Fibroblast of skin of left quadriceps (primary cell): Measurements from ENCODE around the gene MRC1.

ENCODE experiments used
- DNase-seq, 2 experiments: peaks; one replicate each; pipeline ENCODE4 v3.0.0-alpha.2; 2013; ENCODE audit warnings: low read depth in 2 of 2

MRC1 gene

DNA sequence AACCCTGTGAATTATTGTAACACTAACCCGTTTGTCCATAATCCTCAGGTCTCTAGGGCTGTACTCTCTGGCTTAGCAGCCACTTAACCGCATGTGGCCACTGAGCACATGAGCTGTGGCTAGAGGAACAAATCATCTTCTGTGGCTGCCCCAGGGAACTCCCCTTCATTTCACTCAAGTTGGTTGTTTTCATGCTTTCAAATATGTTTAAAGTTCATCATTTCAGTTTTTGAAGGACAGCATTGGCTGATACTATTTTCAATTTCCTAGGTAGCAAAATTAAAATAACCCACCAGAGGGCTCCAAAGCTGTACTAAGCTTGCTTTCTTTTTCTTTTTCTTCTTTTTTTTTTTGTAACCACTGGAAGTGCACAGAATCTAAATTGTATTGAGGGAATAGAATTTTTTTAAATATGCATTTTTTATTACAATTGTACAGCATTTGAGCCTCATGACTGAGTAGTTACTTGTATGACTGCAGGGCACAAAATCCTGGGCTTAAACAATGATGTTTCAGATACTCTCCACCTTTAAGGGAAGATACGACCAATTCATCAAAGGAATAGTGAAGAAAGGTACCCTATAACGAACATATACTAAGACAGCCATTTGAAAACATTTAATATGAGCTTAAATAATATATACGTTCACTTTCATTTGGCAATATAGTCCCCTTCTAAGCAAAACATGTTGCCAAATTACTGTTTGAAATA is 38.6 kb downstream of the MRC1 start:
- DNase-seq = no peak

DNA sequence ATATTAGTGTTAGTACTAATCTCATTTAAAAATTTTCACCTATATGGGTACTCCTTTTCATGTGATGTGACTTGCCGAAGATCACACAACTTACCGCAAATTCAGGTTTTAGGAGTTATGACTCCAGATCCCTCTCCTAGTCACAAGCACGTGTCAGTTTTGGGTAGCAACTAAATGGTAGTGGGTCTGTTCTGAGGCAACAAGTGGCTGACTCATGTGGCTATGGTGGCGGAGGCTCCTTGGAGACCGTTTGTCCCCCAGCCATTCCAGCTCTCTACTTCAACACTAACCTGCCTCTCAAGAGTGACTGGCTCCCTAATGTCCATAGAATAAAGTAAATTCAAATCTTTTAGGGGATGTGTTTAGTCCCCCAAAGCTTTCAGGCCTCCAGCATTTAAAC is 39.5 kb downstream of the MRC1 start:
- no peak for DNase-seq

GRCh38 chr10:17850501-17850900 is 41.4 kb downstream of the MRC1 start:
- no peak for DNase-seq

DNA sequence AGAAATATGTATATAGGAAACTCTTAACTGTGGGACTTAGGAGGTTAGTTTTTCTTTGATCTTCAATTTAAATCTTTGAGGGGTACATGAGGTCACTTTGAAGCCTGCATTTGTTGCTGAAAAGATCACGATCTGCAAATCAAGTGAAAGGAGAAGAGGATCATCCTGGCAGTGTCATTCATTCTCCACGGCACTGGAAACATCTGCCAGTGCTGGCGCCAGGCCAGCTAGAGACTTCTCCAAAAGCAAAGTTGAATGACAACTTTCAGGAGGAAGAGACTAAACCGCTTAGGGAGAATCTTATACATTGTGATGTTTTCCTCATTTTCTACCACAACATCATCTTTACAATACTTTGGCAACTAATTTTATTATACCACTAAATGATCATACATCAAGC is 42.5 kb downstream of the MRC1 start:
- DNase-seq = no peak

GRCh38 chr10:17854044-17854652 is 45.0 kb downstream of the MRC1 start:
- no peak for DNase-seq

- no peak for DNase-seq
Observed at GRCh38 chr10:17857040-17857439, 47.9 kb downstream of the MRC1 start.

GRCh38 chr10:17859492-17860156 is 50.5 kb downstream of the MRC1 start:
- no peak for DNase-seq

GRCh38 chr10:17861760-17862159 is 52.6 kb downstream of the MRC1 start:
- DNase-seq = no peak

DNA sequence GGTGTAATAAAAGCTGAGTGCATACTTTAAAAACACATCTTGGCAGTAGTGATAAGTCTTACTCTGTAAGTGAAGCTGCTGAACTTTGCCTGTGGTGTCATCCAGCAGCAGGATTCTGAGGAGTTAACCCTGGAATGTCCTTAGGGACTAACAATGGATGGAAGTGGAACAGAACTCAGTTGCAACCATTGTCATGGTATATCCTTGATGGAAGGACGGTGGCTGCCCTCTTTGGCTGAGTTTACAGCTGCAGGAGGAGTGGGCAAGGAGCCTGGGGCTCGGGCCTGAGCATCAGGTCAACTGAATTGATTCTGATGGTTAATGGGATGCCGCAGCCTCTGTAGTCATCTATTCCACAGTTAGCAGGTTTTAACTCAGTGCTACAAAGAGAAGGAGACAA is 56.2 kb downstream of the MRC1 start:
- no peak for DNase-seq

GRCh38 chr10:17866346-17866745 is 57.2 kb downstream of the MRC1 start:
- no peak for DNase-seq

- no peak for DNase-seq
Observed at GRCh38 chr10:17867056-17867455, 57.9 kb downstream of the MRC1 start.

- no peak for DNase-seq
Observed at GRCh38 chr10:17871036-17871435, 61.9 kb downstream of the MRC1 start.

GRCh38 chr10:17872191-17873091 is 63.3 kb downstream of the MRC1 start:
- DNase-seq = no peak

DNA sequence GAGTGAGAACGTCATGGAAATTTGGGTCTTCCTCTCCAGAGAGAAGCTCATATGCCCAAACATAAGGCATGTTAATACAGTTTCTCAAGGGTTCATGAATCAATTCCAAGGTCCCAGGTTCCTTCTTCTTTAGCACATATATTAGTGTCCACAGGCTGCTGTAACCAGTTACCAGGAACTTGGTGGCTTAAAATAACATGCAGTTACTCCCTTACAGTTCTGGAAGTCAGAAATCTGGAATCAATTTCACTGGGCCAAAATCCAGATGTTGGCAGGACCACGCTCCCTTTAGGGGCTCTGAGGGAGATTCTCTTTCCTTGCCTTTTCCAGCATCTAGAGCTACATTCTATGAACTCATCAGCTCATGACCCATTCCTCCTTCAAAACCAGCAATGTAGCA is 64.8 kb downstream of the MRC1 start:
- DNase-seq = no peak

DNA sequence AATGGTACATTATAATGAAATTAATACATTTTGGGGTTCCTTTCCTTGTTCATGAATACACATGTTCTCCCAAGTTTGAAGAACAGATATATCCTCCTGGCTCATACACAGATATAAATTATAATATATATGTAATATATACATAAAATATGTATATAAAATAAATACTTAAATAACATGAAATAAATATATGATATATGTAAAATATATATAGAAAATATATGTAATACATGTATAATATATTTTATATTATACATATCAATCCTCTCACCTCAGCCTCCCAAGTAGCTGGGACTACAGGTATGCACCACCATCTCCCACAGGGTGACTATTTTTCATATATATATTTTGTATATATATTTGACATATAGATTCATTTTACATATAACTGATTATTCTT is 68.0 kb downstream of the MRC1 start:
- DNase-seq = no peak

DNA sequence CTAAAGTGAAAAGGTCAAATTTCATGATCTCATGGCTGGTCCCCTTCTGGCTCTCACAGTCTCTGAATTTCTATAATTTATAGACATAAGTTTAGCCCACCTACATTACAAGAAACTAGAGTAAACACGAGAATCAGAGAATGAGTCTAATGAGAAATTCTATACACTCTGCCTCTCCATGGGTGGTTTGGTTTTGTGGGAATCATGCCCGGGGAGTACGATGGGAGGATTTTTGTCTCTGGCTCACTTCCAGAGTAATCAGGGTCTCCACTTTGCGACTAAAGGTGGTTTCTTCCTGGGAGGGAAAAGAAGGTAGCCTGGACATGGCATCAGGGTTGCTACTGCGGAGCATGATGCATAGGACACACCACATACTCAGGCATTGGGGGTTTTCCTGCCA is 69.7 kb downstream of the MRC1 start:
- no peak for DNase-seq

- DNase-seq = peak; percentile 29
Observed at GRCh38 chr10:17880601-17881000, 71.5 kb downstream of the MRC1 start.

DNA sequence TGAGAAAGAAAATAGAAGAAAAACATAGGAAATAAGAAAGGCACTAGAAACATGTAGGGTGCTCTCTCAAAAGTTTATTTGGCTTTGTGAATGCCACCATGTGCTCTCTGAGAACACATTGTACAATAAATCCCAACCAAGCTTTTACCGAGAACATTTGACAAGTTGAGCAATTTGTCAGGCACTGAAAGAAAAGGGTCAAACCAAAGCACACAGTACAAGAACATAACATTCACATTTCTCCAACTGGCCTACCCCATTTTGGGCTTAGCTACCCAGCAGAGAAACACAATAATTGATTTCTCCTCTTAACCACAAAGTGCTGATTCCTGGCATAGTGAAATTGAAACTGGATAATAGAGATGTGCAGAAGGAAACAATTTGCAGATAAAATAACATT is 73.4 kb downstream of the MRC1 start:
- no peak for DNase-seq

DNA sequence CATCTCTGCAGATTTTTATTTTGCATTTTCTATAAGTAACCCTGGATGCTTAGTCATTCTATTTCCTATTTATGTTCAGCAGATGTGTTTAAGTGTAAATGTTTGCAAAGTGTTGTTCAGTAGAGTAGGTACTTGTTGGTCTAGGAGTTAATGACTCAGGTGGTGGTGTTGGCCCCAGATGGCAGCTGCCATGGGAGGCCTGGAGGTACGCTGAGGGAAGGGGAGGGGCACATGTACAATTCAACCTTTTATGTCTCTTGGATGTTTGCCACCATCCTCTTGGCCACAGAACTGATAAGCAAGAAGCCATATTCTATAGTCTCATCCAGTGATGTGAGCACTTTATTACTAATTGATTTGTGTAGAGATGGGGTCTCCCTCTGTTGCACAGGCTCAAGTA is 74.5 kb downstream of the MRC1 start:
- no peak for DNase-seq

DNA sequence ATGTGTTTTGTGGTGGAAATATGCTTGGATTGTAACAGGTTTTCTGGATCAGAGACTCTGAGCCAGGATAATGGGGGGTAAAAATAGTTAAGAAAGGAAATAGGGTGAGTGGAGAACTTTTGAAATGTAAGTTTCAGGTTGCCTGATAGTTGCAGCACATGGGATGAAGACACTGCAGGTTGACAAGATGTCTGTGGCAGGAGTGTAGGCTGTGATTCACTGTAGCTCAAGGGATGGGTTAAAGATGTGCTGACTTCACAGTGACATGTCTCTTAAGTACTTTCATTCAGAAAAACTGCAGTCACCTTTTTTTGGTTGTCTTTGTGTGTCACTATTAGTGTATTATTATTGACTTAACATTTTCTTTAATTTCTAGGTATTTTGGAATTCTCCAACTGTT is 79.0 kb downstream of the MRC1 start:
- no peak for DNase-seq

- no peak for DNase-seq
Observed at GRCh38 chr10:17891435-17891834, 82.3 kb downstream of the MRC1 start.

DNA sequence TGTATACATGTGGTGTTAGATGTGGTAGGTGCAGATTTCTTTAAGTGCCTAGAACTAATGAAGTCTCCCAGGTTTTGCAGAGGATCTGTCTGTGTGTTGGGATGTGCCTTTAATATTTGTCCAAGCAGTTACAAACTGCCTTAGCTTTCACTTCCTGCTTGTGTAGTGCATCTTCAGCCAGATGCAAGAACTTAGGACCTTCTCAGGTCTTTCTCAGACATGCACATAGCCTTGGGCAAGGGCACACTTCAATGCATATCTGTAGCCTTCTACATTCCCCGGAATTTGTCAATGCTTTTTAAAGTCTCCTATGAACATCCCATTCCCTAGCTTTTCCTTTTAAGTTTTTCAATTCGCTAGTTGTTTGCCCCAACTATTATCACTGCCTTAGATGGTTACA is 95.4 kb downstream of the MRC1 start:
- no peak for DNase-seq
